ENCODE results near the gene TAS2R20.
"Not testable (repeated sequence)": the region's sequence is repeated elsewhere in the genome, so short reads cannot be mapped to it uniquely, and the experiment has no call there.

The TAS2R20 gene

GRCh38 chr12:10998204-10998603, at the start of gene TAS2R20:
TSS of gene TAS2R20 (minus strand) at chr12:10998304. CDS start at chr12:10997875, 429 bp downstream.
- no peak for DNase-seq

DNA sequence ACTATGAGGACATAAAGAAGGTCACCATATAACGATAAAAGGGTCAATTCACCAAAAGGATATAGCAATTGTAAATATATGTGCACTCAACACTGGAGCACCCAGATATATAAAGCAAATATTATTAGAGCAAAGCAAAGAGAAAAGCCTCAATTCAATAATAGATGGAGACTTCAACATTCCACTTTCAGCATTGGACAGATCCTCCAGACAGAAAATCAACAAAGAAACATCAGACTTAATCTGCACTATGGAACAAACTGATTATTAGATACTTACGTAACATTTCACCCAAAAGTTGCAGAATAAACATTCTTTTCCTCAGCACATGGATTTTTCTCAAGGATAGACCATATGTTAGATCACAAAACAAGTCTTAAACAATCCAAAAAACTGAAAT, 43.3 kb upstream of the TAS2R20 start:
- DNase-seq = not testable (repeated sequence)

GRCh38 chr12:11040162-11040561, 42.1 kb upstream of the TAS2R20 start:
- DNase-seq = no peak

- DNase-seq = no peak
These were observed 41.1 kb upstream of the TAS2R20 start for GRCh38 chr12:11039171-11039570.

DNA sequence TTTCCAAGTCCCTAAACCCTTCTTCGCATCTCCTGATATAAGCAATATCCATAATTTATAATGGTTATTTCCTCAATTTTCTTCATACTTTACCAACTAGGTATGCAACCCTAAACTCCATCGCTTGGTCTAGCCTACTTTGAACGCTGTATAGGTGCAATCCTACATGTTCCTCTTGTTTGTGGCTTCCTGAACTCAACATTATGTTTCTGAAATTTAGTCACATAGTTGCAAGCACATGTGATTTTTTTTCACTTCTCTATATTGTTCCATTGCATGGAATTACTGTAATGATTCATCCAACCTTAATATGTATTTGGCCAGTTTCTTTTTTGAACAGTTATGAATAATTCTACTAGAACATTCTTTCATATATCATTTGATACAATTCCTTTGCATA, 35.9 kb upstream of the TAS2R20 start:
- DNase-seq = not testable (repeated sequence)

GRCh38 chr12:11031307-11031706, 33.2 kb upstream of the TAS2R20 start, which contains the start of gene TAS2R31:
TSS of gene TAS2R31 (minus strand) at chr12:11031407. CDS start at chr12:11031335, 72 bp downstream.
- DNase-seq = no peak

- DNase-seq = no peak
These were observed 28.0 kb upstream of the TAS2R20 start for GRCh38 chr12:11026118-11026517.

GRCh38 chr12:11023387-11023786, 25.3 kb upstream of the TAS2R20 start:
- DNase-seq = no peak

DNA sequence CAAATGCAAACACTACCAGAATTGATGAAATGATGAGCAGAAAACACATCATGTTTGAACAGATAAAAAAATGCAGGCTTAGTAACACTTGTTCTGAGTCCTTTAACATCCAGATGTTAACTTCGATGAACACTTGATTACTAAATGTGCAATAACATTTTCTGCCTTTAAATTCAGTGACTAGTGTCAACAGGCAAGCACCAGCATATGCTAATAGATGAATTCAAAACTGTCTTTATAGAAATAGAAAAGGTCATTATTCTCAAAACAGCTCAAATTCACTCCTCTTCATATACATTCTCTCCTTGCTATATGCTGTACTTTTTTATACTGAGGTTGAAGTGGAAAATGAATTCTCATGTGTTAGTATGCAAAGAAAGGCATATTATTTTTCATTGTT, 24.4 kb upstream of the TAS2R20 start, which contains the start of gene TAS2R19:
TAS2R19 (minus strand) TSS at position 101 of the 400 bp plus-strand sequence; CDS start at position 52, 49 bp downstream.
- DNase-seq = no peak

- no peak for DNase-seq
These were observed 18.8 kb upstream of the TAS2R20 start for GRCh38 chr12:11016937-11017336.

DNA sequence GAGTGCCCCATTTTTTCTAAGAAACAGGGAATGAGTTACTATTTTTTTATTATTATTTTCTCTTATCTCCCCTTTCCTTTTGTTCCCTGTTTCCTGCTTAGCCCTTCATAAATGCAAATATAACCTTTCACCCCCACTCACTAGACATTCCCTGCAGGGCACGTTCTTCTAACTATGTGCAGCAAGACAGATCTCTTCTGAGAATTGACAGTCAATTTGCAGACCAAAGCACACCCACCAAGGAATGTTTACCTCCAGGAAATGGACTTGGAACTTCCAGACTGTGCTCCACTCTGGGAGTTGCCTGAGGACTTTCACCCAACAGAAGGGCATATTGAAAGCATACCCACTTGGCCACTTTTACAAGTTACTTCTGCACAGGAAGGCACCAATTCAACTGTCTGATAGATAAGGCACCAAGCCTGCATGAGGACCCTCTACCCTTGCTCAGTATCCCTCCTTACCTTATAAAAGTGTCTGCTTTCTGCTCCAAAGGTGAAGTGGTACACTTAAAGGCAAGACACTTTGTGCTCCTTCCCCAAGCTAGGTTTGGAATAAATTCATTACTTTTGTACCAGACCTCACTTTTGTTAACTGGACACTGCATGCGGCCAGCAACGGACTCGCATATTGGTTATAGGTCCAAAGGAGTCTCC, 17.8 kb upstream of the TAS2R20 start:
- DNase-seq = no peak

GRCh38 chr12:11014234-11014633, 16.1 kb upstream of the TAS2R20 start:
- DNase-seq = no peak

- DNase-seq = no peak
These were observed 9.5 kb upstream of the TAS2R20 start for GRCh38 chr12:11007608-11008007.

- DNase-seq = no peak
These were observed 3.8 kb downstream of the TAS2R20 start for GRCh38 chr12:10994307-10994706.

GRCh38 chr12:10989107-10989506, 9.0 kb downstream of the TAS2R20 start:
- DNase-seq = no peak

GRCh38 chr12:10986812-10987211, 11.3 kb downstream of the TAS2R20 start, which contains the start of gene TAS2R50:
TSS of gene TAS2R50 (minus strand) at chr12:10986912. CDS start at chr12:10986860, 52 bp downstream.
- DNase-seq = no peak

- DNase-seq = no peak
These were observed 15.9 kb downstream of the TAS2R20 start for GRCh38 chr12:10982244-10982643.

- no peak for DNase-seq
These were observed 23.1 kb downstream of the TAS2R20 start for GRCh38 chr12:10974965-10975364.

DNA sequence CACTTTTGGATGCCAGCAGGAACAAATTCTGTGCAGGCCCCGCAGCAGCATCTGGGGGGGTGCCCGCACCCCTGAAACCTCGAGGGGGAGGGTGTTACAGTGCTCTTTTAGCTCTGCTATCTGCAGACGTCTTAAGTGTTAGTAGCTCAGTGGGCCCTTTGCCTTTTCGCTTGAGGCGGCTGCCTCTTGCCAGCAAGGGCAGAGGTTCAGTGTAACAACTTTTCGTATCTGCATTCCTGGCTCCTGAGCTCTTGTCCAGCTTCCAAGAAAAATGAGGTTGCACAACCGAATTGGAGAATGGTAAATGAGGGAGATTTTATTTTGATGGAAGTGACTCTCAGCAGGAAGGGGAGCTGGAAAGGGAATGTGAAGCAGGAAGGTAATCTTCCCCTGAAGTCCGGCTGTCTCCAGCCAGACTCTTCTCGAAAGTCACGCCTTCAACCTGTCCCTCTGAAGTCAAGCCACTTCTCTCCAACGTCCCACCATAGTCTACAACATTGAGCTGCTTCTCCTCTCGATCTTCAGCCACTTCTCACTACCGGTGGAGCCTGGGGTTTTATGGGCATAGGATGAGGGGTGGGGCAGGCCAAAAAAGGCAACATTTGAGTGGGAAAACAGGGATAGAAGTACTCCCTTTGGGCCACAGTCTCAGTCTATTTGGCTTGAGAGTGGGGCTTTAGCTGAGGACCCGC, 29.2 kb downstream of the TAS2R20 start:
- DNase-seq = no peak

- no peak for DNase-seq
These were observed 30.7 kb downstream of the TAS2R20 start for GRCh38 chr12:10967409-10967808.

DNA sequence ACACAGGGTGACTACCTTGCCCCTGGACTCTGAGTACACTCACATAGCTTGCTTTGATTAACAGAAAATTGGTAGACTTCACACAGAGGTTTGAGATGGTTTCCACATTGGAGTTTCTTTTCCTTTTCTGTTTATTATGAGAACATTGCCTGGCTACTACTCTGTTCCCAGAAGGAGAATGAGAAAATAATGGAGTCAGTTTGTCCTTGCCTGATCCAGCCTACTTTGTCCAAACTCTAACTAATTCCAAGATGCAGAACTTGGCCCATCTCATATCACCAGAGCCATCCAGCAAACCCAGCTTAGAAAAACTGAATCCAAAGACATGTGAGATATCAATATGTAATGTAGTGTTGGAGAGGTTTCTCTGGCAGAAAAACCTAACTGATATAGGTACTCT, 31.8 kb downstream of the TAS2R20 start:
- DNase-seq = no peak

DNA sequence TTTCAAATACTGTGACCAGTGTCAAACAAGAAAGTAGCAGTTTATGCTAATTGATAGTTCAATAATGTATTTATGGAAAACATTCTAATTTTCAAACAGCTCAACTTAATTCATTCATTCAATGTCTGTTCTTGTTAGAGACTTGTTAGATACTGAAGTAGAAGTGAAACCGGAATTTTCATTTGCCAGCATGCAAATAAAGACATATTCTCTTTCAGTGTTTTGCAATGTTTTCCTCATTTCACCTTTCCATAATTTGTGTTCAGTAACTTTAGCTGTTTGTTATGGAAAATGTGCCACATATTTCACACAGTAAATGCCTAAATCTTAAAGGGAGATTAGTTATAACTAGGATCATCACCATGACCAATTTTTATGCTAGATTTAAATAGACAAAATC, 32.6 kb downstream of the TAS2R20 start:
- no peak for DNase-seq

GRCh38 chr12:10960211-10960610, 37.9 kb downstream of the TAS2R20 start:
- no peak for DNase-seq

GRCh38 chr12:10959804-10960203, 38.3 kb downstream of the TAS2R20 start:
- DNase-seq = no peak
